Activated CD8-positive, alpha-beta memory T cell treated with anti-CD3 and anti-CD28 coated beads, Interleukin-2, amount 50 U/mL, for 24 hours (primary cell): Measurements from ENCODE around the gene TTC19.
"Not testable (repeated sequence)": the region's sequence is repeated elsewhere in the genome, so short reads cannot be mapped to it uniquely, and the experiment has no call there.

Experiments used
- DNase-seq: peaks from one replicate; pipeline ENCODE4 v3.0.0-alpha.2; 2020; ENCODE audit errors: extremely low read depth

The TTC19 gene

DNA sequence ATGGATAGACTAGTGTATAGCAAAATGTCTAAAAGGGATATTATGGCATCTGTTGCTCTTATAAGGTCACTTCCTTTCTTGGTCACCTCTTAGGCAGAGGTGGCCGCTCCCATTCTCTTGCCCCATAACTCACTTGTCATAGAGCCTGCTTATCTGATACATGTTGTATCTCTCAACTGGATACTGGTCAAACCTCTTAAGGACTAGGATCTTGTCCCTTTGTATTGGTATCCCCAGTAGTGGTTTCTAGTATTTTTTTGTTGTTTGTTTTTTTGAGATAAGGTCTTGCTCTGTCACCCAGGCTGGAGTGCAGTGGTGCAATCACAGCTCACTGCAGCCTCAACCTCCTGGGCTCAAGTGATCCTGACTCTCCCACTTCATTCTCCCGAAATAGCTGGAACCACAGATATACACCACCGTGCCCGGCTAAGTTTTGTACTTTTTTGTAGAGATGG lies 27.1 kb upstream of the TTC19 start:
- no peak for DNase-seq

DNA sequence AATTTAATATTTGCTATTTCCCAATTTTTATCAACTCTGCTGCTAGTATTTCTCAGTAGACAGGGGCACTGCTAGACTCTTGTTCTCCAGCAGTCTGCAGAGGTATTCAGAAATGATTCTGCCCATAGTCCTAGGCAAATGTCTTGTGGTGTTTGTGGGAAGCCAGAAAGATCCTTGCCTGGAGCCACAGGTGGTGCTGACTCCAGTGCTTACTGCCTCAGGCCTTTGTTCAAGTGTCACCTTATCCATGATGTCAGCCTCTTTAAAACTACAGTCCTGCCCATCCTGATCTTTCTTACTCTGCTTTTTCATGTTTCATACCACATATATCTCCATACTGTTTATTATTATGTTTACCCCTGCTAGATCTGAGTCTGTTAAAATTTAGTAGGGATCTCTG lies 26.6 kb upstream of the TTC19 start:
- no peak for DNase-seq

GRCh38 chr17:15973834-15974233 lies 25.8 kb upstream of the TTC19 start:
- DNase-seq = no peak

GRCh38 chr17:15977894-15978293 lies 21.7 kb upstream of the TTC19 start:
- DNase-seq = no peak

GRCh38 chr17:15978606-15979005 lies 21.0 kb upstream of the TTC19 start:
- DNase-seq = no peak

DNA sequence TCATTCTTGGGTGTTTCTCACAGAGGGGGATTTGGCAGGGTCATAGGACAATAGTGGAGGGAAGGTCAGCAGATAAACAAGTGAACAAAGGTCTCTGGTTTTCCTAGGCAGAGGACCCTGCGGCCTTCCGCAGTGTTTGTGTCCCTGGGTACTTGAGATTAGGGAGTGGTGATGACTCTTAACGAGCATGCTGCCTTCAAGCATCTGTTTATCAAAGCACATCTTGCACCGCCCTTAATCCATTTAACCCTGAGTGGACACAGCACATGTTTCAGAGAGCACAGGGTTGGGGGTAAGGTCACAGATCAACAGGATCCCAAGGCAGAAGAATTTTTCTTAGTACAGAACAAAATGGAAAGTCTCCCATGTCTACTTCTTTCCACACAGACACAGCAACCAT lies 20.6 kb upstream of the TTC19 start:
- DNase-seq = not testable (repeated sequence)

- no peak for DNase-seq
These were observed 18.4 kb upstream of the TTC19 start for GRCh38 chr17:15981208-15981607.

DNA sequence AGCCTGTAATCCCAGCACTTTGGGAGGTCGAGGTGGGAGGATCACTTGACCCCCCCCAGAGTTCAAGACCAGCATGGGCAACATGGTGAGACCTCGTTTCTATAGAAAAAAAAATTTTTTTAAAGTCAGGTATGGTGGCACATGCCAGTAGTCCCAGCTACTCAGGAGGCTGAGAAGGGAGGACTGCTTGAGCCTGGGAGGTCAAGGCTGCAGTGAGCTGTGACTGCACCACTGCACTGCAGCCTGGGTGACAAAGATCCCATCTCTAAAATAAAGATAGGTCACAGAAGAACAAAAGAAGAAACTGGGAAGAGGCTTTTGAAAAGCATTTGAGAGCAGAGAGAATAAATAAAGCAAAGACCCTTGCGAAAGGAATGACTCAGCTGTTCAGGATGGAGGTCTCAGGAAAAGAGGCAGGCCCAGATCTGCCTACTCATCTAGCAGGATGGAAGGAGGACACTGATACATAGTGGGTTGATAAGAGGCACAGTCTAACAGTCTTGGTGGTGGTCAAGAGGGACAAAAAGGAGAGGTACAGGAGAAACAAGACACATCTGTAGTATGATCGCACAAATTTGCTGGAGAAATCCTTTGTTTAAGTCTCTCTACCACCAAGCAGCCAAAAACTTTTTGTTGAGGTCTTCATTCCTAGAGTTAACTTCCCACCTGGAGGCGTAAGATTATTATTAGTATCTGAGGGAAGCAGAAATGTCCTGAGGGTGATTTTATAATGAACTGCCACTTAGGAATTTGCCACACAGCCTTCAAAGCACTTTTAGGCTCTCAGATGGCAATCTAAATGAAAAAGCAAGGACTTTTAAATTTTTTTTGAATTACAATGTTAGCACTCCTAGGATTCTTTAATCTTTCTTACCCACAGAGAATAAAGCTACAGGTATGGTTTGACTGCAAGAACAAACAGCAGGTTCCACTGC lies 17.7 kb upstream of the TTC19 start:
- DNase-seq = no peak

DNA sequence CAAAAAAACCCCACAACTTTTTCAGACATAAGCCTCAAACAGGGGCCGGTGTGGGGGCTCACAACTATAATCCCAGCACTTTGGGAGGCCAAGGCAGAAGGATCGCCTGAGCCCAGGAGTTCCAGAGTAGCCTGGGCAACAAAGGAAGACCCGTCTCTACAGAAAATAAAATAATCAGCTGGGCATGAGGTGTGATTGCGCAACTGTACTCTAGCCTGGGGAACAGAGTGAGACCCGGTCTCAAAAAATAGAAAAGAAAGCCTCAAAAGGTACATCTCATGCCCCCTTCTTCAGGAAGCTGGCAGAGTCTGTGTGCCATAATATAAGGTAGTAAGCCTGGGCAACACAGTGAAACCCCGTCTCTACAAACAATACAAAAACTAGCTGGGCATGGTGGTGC lies 3.3 kb upstream of the TTC19 start:
- no peak for DNase-seq

DNA sequence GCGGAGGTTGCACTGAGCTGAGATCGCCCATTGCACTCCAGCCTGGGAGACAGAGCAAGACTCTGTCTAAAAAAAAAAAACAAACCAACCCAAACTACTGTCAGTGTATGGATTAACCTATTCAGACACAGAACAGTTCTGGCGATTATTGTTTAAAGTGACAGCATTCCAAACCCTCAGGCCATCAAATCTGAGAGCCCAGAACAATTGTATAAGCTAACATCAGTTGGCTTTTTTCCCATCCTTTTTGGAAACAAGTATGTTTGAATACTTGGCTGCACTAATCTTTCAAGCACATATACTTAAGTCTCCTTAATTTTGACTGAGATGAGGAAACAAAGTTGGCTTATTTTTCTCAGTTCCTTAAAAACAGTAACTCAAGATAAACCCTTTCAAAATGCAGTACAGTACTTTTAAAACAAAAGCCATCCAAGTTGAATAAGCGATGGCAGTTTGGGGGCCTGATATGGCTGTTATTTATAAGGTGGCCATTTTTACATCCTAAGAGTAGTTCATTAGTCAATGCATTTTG lies 1.5 kb upstream of the TTC19 start:
- DNase-seq = no peak

DNA sequence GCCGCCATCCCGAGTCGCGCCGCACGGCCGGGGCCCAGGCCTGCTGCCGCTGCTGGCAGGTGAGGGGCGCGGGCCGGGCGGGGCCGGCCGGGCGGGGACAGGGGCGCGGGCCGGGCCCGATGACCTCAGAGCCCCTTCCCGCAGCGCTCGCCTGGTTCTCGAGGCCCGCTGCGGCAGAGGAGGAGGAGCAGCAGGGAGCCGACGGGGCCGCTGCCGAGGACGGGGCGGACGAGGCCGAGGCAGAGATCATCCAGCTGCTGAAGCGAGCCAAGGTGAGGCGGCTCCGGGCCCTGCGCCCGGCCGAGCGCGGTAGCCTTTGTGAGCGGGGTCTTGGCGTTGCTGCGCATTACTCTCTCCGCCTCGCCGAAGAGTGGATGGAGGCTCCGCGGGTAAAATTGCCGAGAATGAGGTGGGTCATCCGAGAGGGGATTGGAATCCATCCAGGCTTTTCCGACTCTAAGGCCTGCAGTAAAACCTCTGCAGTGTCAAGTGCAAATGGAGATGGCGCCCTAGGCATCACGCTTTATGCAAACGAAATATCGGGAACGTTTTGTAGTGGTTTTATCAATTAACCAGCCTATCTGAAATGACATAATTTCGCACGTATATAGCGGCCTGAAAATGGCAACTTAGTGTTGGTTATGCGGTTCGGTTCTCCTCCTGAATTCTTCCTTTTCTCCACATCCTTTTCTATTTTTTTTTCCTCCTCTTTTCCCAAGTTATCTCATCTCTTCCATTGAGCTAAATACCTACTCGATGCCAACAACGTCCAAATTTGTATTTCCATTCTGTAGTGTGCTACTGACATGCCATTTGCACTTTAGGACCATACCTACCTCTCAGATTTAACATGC lies 577 bp downstream of the TTC19 start:
- no peak for DNase-seq

DNA sequence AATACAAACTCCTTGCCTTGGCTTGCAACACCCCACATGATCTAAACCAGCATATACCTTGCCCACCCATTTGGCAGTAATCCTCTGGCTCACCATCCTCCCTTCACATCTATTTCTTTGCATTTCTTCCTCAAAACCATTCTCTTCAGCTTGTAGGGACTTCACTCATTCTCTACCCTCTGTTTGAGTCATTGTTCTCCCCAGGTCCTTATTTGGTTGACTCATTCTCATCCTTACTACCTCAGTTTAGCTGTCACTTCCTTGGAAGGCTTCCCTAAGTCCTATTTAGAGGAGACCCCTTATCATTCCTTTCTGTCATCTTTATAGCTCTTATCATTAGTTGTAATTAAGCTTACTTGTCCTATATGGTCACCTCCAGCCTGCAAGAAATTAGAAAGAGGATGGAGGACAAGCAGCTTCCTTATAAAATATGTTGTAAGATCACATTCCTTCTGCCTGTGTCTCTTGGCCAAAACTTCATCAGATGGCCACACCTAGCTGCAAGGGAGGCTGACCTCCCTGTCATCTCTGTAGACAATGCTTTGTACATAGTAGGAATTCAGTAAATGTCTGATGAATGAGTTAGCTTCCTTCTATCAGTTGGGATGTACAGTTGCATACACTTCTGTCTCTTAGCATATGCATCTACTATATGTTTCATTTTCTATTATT lies 1.7 kb downstream of the TTC19 start:
- DNase-seq = no peak

GRCh38 chr17:16002708-16003260 lies 3.2 kb downstream of the TTC19 start:
- no peak for DNase-seq

GRCh38 chr17:16003841-16004240 lies 4.2 kb downstream of the TTC19 start:
- no peak for DNase-seq

DNA sequence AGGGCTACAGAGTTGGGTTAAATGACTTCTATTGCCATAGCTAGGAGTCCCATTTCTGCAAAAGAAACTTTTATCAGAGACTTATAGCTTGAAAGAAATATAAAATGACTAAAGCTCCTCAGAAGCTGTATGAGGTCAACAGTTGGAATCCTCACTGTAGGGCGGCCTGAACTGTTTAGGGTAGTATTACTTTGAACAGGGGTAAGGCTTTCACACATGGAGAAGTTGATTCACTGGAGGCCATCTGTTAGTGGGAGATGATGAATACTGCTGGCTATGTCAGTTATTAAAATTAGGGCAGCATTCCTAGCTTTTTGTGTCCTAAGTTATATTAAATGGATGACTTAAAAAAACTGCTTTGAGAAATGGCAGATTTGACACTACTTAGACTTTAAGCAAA lies 6.0 kb downstream of the TTC19 start:
- DNase-seq = no peak

DNA sequence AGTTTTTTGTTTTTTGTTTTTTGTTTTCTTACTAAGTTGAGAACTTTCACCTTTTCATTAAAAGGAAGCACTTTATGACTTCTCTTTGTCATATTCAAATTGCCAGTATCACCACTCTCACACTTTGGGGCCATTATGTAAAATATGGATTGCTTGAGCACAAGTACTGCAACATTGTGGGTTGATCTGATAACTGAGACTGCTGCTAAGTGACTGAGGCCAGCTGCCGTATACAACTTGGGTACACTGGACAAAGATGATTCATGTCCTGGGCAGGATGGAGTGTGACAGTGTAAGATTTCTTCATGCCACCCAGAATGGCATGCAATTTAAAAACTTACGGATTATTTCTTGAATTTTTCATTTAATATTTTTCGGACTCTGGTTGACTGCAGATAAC lies 7.8 kb downstream of the TTC19 start:
- DNase-seq = no peak

DNA sequence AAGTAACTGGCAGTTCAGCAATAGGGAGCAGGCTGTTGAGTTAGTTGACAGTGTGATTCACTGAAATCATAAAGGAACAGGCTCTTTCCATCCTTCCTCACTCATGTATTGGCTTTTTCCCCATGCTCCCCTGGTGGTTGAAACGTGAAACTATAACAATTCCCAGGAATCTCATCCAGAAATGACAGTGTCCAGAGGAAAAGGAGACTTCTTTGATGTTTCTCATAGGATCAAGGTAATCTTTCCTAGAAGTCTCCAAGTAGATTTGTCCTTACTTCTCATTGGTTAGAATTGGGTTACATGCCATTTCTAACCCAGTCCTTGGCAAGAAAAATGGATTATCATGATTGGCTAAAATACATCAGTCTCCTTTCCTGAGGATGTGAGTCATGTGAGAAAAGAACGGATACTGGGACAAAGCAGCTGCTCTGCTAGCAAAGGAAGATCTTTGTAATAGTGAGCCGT lies 14.4 kb downstream of the TTC19 start:
- no peak for DNase-seq

DNA sequence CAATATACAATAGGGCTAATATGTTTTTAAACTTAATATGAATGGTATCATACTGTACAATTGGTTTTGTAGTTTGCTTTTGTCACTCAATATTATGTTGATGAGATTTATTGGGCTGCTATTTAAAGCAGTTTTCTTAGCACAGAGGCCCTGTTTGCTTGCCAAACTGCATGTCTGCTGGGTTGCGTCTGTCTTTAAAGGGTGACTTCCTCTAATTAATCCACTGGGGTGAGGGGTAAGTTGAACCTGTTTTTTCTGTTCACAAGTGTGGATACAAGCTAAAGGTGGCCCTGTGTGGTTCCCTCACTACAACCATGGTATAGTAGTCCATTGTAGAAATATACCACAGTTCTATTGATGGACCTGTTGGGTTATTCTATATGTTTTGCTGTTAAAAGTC lies 19.7 kb downstream of the TTC19 start:
- DNase-seq = no peak

DNA sequence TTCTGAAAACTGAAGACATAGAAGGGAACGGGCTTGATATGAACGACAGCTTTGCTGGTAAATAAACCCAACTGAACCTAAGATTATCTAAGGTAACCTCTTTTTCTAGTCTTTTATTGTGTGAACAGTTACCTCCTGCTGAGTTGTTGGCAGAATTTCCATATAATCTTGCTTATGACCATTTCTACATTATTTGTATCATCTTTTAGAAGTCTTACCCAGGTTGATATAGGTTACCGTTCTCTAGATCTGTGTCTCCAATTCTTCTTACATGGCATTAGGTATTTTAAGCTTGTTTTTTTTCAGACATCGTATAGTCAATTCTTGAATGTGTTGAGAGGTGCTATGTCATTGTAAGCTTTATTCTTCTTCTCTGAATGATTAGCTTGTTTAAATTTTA lies 24.3 kb downstream of the TTC19 start:
- DNase-seq = no peak

DNA sequence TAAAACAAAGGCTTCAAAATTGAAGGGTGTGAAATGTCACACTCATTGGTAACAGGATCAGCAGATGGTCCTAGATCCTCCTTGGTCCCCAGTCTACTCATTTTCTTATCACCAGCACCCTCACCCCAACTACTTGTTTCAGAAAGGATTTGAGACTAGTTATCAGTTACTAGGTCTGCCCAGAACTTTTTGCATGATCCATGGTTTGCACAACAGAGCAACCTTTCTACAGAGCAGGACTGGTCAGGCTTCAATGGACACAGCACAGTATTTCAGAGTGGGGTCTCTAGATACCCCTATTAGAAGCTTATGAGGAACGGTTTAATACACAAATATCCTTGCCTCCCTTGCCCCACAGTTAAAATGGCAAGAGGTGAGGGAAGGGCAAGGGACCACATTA lies 25.6 kb downstream of the TTC19 start:
- no peak for DNase-seq

DNA sequence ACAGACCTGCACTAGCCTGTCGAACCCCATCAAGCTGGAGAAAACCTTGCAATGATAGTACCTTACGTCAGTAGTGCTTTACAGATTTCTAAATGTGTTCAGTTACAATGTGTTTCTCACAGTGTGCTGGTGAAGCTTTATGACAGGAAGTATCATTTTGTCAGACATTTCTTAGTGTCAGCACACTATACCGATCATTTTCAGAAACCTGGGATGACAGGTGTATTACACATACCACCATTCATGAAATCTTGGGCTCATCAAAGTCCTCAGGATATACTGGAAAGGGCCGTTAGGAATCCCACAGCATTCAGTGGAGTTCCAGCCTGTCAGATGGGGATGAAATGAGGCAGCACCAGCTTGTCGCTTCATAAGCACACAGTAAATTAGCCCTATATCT lies 27.3 kb downstream of the TTC19 start:
- DNase-seq = no peak
